ENCODE measurements around the gene FBXW4. TPM values are rescaled to one million over a fixed set of nuclear protein-coding genes. Genes with fewer than 3 reads are reported as not detected.

Gene FBXW4
- total and polyA plus RNA-seq, 8 donors: 36.6 to 95.3 (median 42.6) TPM

DNA sequence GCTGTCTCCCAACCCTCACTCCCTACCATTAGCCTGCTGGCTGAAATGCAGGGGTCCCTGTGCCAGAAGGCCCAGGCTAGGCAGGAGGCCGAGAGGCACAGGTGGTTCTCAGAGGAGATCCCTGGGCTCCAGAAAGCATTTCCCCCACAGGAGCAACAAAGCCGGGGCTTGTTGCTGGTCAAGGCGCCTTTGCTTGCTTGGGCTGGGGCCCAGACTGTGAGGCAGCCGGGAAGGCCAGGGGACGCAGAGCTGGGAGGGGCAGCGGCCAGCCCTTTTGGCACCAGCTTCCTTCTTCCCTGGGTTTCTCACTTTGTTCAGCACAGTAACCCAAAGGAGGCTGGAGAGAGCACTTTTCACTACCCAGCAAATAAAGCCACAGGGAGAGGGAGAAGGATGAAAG lies 48.6 kb downstream of the FBXW4 start:
- TF ChIP-seq POLR2AphosphoS5 (IDR thresholded peaks at IDR 0.05): no peak
- no peak for TF ChIP-seq EP300 (IDR thresholded peaks at IDR 0.05)
- no peak for TF ChIP-seq POLR2A (IDR thresholded peaks at IDR 0.05)
- TF ChIP-seq, protein P1, sequence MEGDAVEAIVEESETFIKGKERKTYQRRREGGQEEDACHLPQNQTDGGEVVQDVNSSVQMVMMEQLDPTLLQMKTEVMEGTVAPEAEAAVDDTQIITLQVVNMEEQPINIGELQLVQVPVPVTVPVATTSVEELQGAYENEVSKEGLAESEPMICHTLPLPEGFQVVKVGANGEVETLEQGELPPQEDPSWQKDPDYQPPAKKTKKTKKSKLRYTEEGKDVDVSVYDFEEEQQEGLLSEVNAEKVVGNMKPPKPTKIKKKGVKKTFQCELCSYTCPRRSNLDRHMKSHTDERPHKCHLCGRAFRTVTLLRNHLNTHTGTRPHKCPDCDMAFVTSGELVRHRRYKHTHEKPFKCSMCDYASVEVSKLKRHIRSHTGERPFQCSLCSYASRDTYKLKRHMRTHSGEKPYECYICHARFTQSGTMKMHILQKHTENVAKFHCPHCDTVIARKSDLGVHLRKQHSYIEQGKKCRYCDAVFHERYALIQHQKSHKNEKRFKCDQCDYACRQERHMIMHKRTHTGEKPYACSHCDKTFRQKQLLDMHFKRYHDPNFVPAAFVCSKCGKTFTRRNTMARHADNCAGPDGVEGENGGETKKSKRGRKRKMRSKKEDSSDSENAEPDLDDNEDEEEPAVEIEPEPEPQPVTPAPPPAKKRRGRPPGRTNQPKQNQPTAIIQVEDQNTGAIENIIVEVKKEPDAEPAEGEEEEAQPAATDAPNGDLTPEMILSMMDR (IDR thresholded peaks at IDR 0.05): no peak
- Histone ChIP-seq H3K36me3 (peaks cover 0 to 84% (median 68%) of the 10 kb centered on the region in 4 donors), H3K9me3 (no peaks in the 10 kb centered on the region), H3K27me3 (no peaks in the 10 kb centered on the region), H3K4me3 (no peak overlapping the region), H3K27ac (no peak overlapping the region), H3K4me1 (no peaks in the 10 kb centered on the region)
- WGBS, 5 donors: 64 to 80% (median 70%) methylated on average over 1 to 6 of the region's 6 CpGs
- DNase-seq: peak; percentile 22 to 56
- intact Hi-C loops (cut with DNase I; ENCODE audit: low total_unique reads): no loop called here

DNA sequence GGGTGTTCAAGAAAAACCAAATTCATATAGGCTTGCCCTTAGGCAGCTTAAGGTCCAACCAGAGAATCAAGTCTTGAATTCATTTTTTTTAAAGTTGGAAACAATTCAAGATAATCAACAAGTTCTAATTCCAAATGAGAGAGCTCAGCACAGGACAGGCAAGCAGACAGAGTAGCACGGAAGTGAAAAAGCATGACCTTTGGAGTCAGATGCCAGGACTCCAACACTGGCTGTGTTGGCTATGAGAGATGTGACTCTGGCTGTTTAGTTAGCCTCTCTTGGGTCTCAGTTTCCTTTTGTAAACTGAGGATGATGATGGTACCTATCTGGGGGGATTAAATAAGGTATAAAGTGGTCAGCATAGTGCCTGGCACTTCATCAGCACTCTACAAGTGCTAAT lies 49.3 kb downstream of the FBXW4 start:
- H3K27ac ChIP-seq: no peak overlapping the region
- H3K9me3 ChIP-seq: no peaks in the 10 kb centered on the region
- 68 to 83% (median 79%) methylated on average over 1 of the region's 1 CpG for WGBS, 5 donors
- no peaks in the 10 kb centered on the region for H3K27me3 ChIP-seq
- intact Hi-C loops (cut with DNase I; ENCODE audit: low total_unique reads): no loop called here
- TF ChIP-seq POLR2AphosphoS5 (IDR thresholded peaks at IDR 0.05): no peak
- no peak for TF ChIP-seq POLR2A (IDR thresholded peaks at IDR 0.05)
- TF ChIP-seq, protein P1 (IDR thresholded peaks at IDR 0.05): no peak
- no peak for TF ChIP-seq EP300 (IDR thresholded peaks at IDR 0.05)
- H3K4me1 ChIP-seq: no peaks in the 10 kb centered on the region
- no peak for DNase-seq
- peaks cover 0 to 77% (median 61%) of the 10 kb centered on the region in 4 donors for H3K36me3 ChIP-seq
- H3K4me3 ChIP-seq: no peak overlapping the region

DNA sequence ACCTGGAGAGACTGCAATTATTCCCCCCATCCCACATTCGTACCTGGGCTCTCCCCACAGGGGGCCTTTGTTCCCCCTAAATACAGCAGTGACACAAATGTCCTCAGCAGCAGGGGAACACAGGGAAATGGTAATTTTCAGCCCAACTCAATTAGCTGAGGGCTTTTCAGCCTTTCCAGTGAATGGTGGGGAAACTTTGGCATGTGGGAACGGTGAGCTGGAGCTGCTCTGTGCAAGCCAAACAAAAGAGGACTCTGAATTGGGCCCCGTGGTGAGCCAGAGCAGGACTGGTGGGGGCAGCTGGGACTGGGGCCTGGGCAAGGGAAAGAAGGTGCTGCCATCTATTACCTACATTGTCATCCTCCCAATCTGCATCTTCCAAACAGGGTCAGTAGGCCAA lies 51.0 kb downstream of the FBXW4 start:
- 67 to 80% (median 77%) methylated on average over 3 of the region's 3 CpGs for WGBS, 5 donors
- TF ChIP-seq POLR2A (IDR thresholded peaks at IDR 0.05) (no peak), POLR2AphosphoS5 (IDR thresholded peaks at IDR 0.05) (no peak), EP300 (IDR thresholded peaks at IDR 0.05) (no peak)
- TF ChIP-seq, protein P1 (IDR thresholded peaks at IDR 0.05): no peak
- no peaks in the 10 kb centered on the region for H3K9me3 ChIP-seq
- H3K36me3 ChIP-seq: peaks cover 0 to 72% (median 55%) of the 10 kb centered on the region in 4 donors
- H3K27ac ChIP-seq: no peak overlapping the region
- DNase-seq: no peak
- H3K27me3 ChIP-seq: no peaks in the 10 kb centered on the region
- intact Hi-C loops (cut with DNase I; ENCODE audit: low total_unique reads): no loop called here
- H3K4me3 ChIP-seq: no peak overlapping the region
- H3K4me1 ChIP-seq: no peaks in the 10 kb centered on the region

DNA sequence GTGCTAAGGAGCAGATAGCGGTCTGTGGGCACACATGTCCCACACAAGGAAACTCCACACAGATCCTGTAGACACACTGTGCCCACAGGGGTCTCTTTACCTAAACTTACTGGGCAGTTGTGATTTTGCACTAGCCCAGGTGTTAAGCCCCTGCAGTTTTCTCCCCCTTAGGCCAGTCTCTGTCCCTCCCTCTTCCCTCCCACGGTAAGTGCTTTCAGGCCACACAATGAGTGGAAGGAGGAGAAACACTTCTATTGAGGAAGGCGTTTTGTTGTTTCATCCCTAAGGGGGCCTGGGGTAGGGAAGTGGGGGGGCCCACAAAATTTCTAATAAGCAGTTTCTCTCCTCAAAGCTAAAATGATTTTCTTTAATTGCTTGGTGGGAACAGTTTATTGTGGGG lies 51.4 kb downstream of the FBXW4 start:
- no peak overlapping the region for H3K4me3 ChIP-seq
- intact Hi-C loops (cut with DNase I; ENCODE audit: low total_unique reads): no loop called here
- H3K9me3 ChIP-seq: no peaks in the 10 kb centered on the region
- no peak for DNase-seq
- H3K4me1 ChIP-seq: no peaks in the 10 kb centered on the region
- WGBS, 5 donors: 77 to 83% (median 79%) methylated on average over 3 of the region's 3 CpGs
- H3K27ac ChIP-seq: no peak overlapping the region
- no peak for TF ChIP-seq EP300 (IDR thresholded peaks at IDR 0.05)
- no peak for TF ChIP-seq POLR2AphosphoS5 (IDR thresholded peaks at IDR 0.05)
- TF ChIP-seq POLR2A (IDR thresholded peaks at IDR 0.05): no peak
- TF ChIP-seq, protein P1 (IDR thresholded peaks at IDR 0.05): no peak
- no peaks in the 10 kb centered on the region for H3K27me3 ChIP-seq
- peaks cover 0 to 72% (median 55%) of the 10 kb centered on the region in 4 donors for H3K36me3 ChIP-seq

All from stomach (tissue), 9 donors.